Ovary (tissue), 9 donors: ENCODE data around the gene TSPAN14. TPM values are rescaled to one million over a fixed set of nuclear protein-coding genes. Genes with fewer than 3 reads are reported as not detected.

ENCODE experiments used
- DNase-seq, 5 donors: peaks; one replicate each; pipeline ENCODE4 v3.0.0-alpha.2; 2019 to 2020
- H3K27ac ChIP-seq, 2 donors: fragments of 200-600 bp; one replicate each; pipeline versions ENCODE4 v1.5.1 to v1.8.0; 2019 to 2022
- H3K27me3 ChIP-seq: fragments of 200-600 bp; one replicate; pipeline ENCODE4 v1.8.0; 2022
- H3K36me3 ChIP-seq: fragments of 200-600 bp; sonication (generic); one replicate; pipeline ENCODE4 v1.5.1; 2019
- H3K4me1 ChIP-seq: one replicate; pipeline ENCODE4 v1.8.1; 2013; ENCODE audit warnings: mild to moderate bottlenecking, moderate library complexity; ENCODE audit not compliant: insufficient read depth
- H3K4me3 ChIP-seq: fragments of 200-600 bp; sonication (generic); one replicate; pipeline ENCODE4 v1.5.1; 2017
- H3K9me3 ChIP-seq, 2 donors: fragments of 200-600 bp in 1 of 2; sonication (generic) in 1 of 2; one replicate each; pipeline versions ENCODE4 v1.5.1 to v1.8.1; 2013 to 2019; ENCODE audit warnings: mild to moderate bottlenecking in 1 of 2, moderate library complexity in 1 of 2
- CTCF ChIP-seq, 3 donors: fragments of 450-650 bp in 2 of 3; fragments of 200-600 bp in 1 of 3; IDR thresholded peaks; one replicate each; pipeline versions ENCODE4 v1.5.1 to v1.8.0; 2016 to 2022; ENCODE audit warnings: antibody characterized with exemption in 3 of 3, mild to moderate bottlenecking in 1 of 3
- EP300 ChIP-seq: sonication (generic); formaldehyde crosslinking; IDR thresholded peaks from one replicate; pipeline ENCODE4 v1.6.1; 2017; ENCODE audit warnings: antibody characterized with exemption
- POLR2A ChIP-seq: fragments of 450-650 bp; IDR thresholded peaks from one replicate; pipeline ENCODE4 v1.6.1; 2017; ENCODE audit warnings: antibody characterized with exemption, mild to moderate bottlenecking, moderate library complexity
- WGBS, 3 donors: extraction: QIAGEN DNeasy Blood & Tissue Kit in 1 of 3; methylation state at CpG; one replicate each; pipeline versions ENCODE4 v1.1.5 to v1.1.7; 2013 to 2017; 5-methylcytosine and 5-hydroxymethylcytosine counted together
- intact Hi-C, 4 donors: fragments of 100-400 bp; cut with DNase I; formaldehyde crosslinking; loops; one replicate each; pipeline versions ENCODE4 v1.11.0 to v1.15.1; 2022 to 2023
- polyA plus RNA-seq, 2 donors: library from polyadenylated mRNA; stranded (reverse); fragments of 200-250 nt in 1 of 2; fragments of 350-450 nt in 1 of 2; fragmentation: Illumina TruSeq in 1 of 2; extraction: RNeasy Lipid Tissue Mini Kit (QIAGEN cat#74804) in 1 of 2; gene quantifications; one replicate each; pipeline ENCODE4 v1.2.3, GENCODE V29; 2013 to 2014
- total RNA-seq, 7 donors: library from RNA; depleted of rRNA in 2 of 7; stranded (reverse); fragments of >200 nt in 2 of 7; fragmentation: NEBNext Ultra II Directional in 3 of 7; extraction: Animal tissue kit (Norgen Biotek cat#: 25700) in 3 of 7; gene quantifications; one replicate each; pipeline versions ENCODE4 v1.1.0 to v1.2.4, GENCODE V29; 2016 to 2023
- donor health status: DM: no; HTN: no; CAD: no; lungs with moderate emphysema.
- donor health status: DM: no; HTN: no; CAD: no.
- donor health status: Bipolar disorder and iron deficiency.
- donor health status: DM: yes; HTN: yes; CAD: no.
- donor health status: DM: no; HTN: no; CAD: no.
- donor health status: DM: yes; HTN: yes; CAD: no.

The TSPAN14 gene
- total and polyA plus RNA-seq, 9 donors: 35.4 to 103 (median 74.8) TPM

GRCh38 chr10:80462299-80462980, 8.3 kb downstream of the TSPAN14 start:
- no peaks in the 10 kb centered on the region for H3K36me3 ChIP-seq
- no peak overlapping the region for H3K4me3 ChIP-seq
- peaks cover 55% of the 10 kb centered on the region for H3K4me1 ChIP-seq

GRCh38 chr10:80462981-80463741, 9.1 kb downstream of the TSPAN14 start:
- peaks cover 57% of the 10 kb centered on the region for H3K4me1 ChIP-seq
- no peaks in the 10 kb centered on the region for H3K27me3 ChIP-seq
- DNase-seq: peak in 1 of 5 donors; percentile 43
- intact Hi-C loops: loop anchor here in 1 of 4 donors (5.0 kb wide), 1 partner anchor 34 kb away; no protein-coding TSS in a partner anchor
- H3K27ac ChIP-seq: peak overlapping the region; percentile 12 to 82
- H3K4me3 ChIP-seq: no peak overlapping the region
- no peaks in the 10 kb centered on the region for H3K36me3 ChIP-seq
- TF ChIP-seq POLR2A (no peak), CTCF (IDR thresholded peaks at IDR 0.05) (no peak), EP300 (no peak)
- H3K9me3 ChIP-seq: no peaks in the 10 kb centered on the region
- WGBS, 3 donors: 24 to 26% (median 25%) methylated on average over 5 of the region's 5 CpGs

More at GRCh38 chr10:80462299-80462980, 8.3 kb downstream of the TSPAN14 start:
- Histone ChIP-seq H3K27ac (peak overlapping the region in 1 of 2 donors; percentile 82), H3K9me3 (no peaks in the 10 kb centered on the region), H3K27me3 (no peaks in the 10 kb centered on the region)
- TF ChIP-seq POLR2A (no peak), EP300 (no peak), CTCF (IDR thresholded peaks at IDR 0.05) (no peak)
- DNase-seq: peak in 4 of 5 donors; percentile 43 to 74 (median 58)
- intact Hi-C loops: loop anchor here in 1 of 4 donors (5.0 kb wide), 1 partner anchor 35 kb away; no protein-coding TSS in a partner anchor
- 22 to 27% (median 23%) methylated on average over 7 of the region's 7 CpGs for WGBS, 3 donors

GRCh38 chr10:80463868-80464267, 9.8 kb downstream of the TSPAN14 start:
- no peak for TF ChIP-seq POLR2A
- no peak for TF ChIP-seq CTCF (IDR thresholded peaks at IDR 0.05)
- TF ChIP-seq EP300: no peak
- Histone ChIP-seq H3K36me3 (no peaks in the 10 kb centered on the region), H3K27me3 (no peaks in the 10 kb centered on the region), H3K4me1 (peaks cover 56% of the 10 kb centered on the region), H3K4me3 (no peak overlapping the region), H3K27ac (peak overlapping the region; percentile 72 to 82), H3K9me3 (no peaks in the 10 kb centered on the region)
- intact Hi-C loops: loop anchor here in 1 of 4 donors (5.0 kb wide), 1 partner anchor 33 kb away; no protein-coding TSS in a partner anchor
- WGBS, 3 donors: 84 to 88% (median 88%) methylated on average over 10 of the region's 10 CpGs
- peak in 1 of 5 donors; percentile 36 for DNase-seq

- Histone ChIP-seq H3K4me1 (peaks cover 48% of the 10 kb centered on the region), H3K27ac (peak overlapping the region; percentile 72 to 82), H3K9me3 (no peaks in the 10 kb centered on the region), H3K36me3 (no peaks in the 10 kb centered on the region), H3K4me3 (no peak overlapping the region), H3K27me3 (no peaks in the 10 kb centered on the region)
- TF ChIP-seq CTCF (IDR thresholded peaks at IDR 0.05): no peak
- no peak for TF ChIP-seq POLR2A
- TF ChIP-seq EP300: no peak
- 25 to 36% (median 26%) methylated on average over 13 to 14 of the region's 14 CpGs for WGBS, 3 donors
- DNase-seq: peak; percentile 48 to 77 (median 69)
- intact Hi-C loops: loop anchor here in 1 of 4 donors (5.0 kb wide), 1 partner anchor 32 kb away; no protein-coding TSS in a partner anchor
Measured at GRCh38 chr10:80464557-80465450, 10.7 kb downstream of the TSPAN14 start.
